ENCODE results near the gene ALCAM. TPM values are rescaled to one million over a fixed set of nuclear protein-coding genes. Genes with fewer than 3 reads are reported as not detected.
A peak's percentile ranks its signal among the peaks of the same experiment; 100 is the strongest.

Gene ALCAM
- polyA plus RNA-seq, 3 donors = 7.1 to 8.0 (median 7.9) TPM

DNA sequence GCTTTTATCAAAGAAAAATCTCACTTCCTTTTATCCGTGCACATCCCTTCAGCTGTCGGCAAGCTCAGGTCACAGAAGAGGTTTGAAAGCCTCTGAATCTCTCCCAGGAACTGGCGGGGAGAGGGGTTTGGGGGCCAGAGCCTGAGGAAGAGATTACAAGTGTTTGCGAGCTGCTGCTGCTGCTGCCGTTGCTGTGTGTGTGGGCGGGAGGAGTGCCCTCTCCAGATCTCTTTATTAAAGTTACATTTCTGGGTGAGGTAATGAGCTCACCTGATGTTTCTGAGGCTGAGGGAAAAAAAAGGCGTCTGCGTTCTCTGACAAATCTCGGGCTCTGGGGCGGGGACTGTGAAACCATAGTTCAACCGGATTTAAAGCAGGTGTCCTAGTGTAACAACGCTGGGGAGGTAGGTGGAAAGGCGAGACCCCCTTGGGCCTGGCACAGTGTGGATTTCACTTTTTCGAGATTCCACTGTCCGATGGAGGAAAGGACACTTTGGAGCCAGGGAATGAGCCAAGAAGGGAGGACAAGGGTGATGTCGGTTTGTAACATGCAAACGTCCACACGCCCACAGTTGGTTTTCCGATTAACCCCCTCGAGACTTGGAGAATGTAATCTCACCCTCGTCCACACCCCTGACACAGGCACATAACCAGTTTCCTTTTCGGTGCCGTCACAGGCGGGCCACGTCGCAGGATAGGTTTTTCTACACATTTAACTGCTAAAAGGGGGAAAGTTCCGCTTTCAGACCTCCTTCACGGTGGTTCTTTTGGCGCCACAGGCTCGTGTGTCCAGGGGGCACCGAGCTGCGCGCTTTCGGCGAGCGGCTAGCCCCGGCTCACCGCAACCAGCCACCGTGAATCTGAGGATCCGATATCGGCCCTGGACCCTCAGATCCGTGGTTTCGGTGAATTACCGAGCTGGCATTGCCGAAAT, 2.1 kb downstream of the ALCAM start:
- no peaks in the 10 kb centered on the region for H3K9me3 ChIP-seq (replicated peaks in 1 of 2; ENCODE audit: control insufficient read depth in 1 of 2, insufficient read depth in 1 of 2, low read length in 2 of 2)
- Mint-ChIP-seq H3K36me3 (no peaks in the 10 kb centered on the region), H3K4me1 (peaks cover 28% of the 10 kb centered on the region), H3K4me3 (peak overlapping the region; percentile 92 to 97), H3K9me3 (peaks cover 0 to 3% (median 0%) of the 10 kb centered on the region in 7 donors), H3K27me3 (ENCODE audit: low read depth in 3 of 3) (peaks cover 0 to 12% (median 11%) of the 10 kb centered on the region in 3 donors), H3K27ac (peak overlapping the region; percentile 98 to 100 (median 99))
- intact Hi-C loops (cut with micrococcal nuclease) = loop anchor here in 1 of 2 donors (5.0 to 10.0 kb wide), 2 partner anchors 37 to 54 kb away; no protein-coding TSS in a partner anchor
- under 1% methylated on average over 33 of the region's 45 CpGs for WGBS (ENCODE audit: insufficient coverage)
- H2AFZ ChIP-seq (ENCODE audit: insufficient read depth, low read depth, low read length, poor library complexity, severe bottlenecking) = peak overlapping the region; percentile 87
- peaks cover 28 to 32% of the 10 kb centered on the region in 2 donors for H3K4me1 ChIP-seq (ENCODE audit: control insufficient read depth in 1 of 2, insufficient read depth in 2 of 2, low read length in 2 of 2)
- TF ChIP-seq, protein P1, sequence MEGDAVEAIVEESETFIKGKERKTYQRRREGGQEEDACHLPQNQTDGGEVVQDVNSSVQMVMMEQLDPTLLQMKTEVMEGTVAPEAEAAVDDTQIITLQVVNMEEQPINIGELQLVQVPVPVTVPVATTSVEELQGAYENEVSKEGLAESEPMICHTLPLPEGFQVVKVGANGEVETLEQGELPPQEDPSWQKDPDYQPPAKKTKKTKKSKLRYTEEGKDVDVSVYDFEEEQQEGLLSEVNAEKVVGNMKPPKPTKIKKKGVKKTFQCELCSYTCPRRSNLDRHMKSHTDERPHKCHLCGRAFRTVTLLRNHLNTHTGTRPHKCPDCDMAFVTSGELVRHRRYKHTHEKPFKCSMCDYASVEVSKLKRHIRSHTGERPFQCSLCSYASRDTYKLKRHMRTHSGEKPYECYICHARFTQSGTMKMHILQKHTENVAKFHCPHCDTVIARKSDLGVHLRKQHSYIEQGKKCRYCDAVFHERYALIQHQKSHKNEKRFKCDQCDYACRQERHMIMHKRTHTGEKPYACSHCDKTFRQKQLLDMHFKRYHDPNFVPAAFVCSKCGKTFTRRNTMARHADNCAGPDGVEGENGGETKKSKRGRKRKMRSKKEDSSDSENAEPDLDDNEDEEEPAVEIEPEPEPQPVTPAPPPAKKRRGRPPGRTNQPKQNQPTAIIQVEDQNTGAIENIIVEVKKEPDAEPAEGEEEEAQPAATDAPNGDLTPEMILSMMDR (IDR thresholded peaks at IDR 0.05) = no peak
- no peaks in the 10 kb centered on the region for H4K20me1 ChIP-seq (ENCODE audit: insufficient read depth, low read length)
- peak overlapping the region; percentile 96 to 98 for H3K27ac ChIP-seq (ENCODE audit: low read depth in 1 of 2, low read length in 2 of 2)
- peak overlapping the region; percentile 84 for H3K9ac ChIP-seq (ENCODE audit: insufficient read depth, low read length, poor library complexity, severe bottlenecking)
- peak overlapping the region; percentile 84 for H3K4me2 ChIP-seq (replicated peaks; ENCODE audit: extremely low read depth, low read length, poor library complexity, severe bottlenecking)
- H3K4me3 ChIP-seq (replicated peaks in 1 of 3; ENCODE audit: low read depth in 2 of 3, low read length in 3 of 3) = peak overlapping the region; percentile 55 to 79 (median 73)
- no peaks in the 10 kb centered on the region for H3K27me3 ChIP-seq (ENCODE audit: control insufficient read depth in 2 of 2, insufficient read depth in 2 of 2, low read length in 2 of 2)
- peak in 2 of 3 donors; percentile 52 to 68 for DNase-seq
- H3K36me3 ChIP-seq (replicated peaks in 1 of 2; ENCODE audit: control insufficient read depth in 1 of 2, insufficient read depth in 2 of 2, low read length in 2 of 2) = no peaks in the 10 kb centered on the region
- peaks cover 49% of the 10 kb centered on the region for H3K79me2 ChIP-seq (ENCODE audit: insufficient read depth, low read length)

DNA sequence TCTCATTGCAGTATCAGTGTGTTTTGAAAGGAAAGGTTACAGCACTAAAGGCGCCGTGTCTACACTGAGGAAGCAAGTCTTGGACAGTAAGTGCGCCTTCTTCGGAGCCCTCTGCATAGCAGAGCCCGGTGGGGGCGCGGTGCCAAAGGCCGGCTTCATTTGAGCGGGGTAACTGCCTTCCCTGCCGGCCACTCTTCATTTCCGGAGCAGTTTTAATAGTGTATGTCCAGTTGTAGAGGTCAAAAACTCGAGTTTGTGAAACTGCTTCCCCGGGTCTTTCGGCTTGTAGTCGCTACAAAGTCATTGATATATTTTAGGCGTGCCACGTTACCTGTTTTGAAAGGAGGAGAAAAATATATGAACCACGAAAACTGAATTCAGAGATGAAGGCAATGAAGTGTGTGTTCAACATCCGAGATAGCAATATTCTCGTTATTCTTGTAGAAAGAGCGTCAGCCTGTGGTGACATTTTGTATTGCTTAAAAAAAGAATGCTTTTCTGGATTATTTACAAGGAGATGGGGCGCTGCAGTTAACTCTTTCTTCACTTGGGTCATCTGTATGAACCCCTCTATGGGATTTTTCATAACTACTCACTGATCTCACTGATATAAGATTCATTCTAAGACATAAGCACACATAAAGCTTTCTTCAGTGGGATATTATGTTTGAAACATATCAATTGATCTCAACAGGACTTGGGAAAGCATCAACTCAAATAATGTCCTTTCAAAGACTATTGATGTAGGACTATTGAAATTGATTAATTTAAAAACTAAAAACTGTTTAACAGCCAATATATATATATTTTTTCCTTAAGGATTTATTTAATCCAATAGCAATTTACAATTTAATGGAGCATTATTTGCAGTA, 3.0 kb downstream of the ALCAM start:
- Histone ChIP-seq H2AFZ (ENCODE audit: insufficient read depth, low read depth, low read length, poor library complexity, severe bottlenecking) (peak overlapping the region; percentile 87), H3K27ac (ENCODE audit: low read depth in 1 of 2, low read length in 2 of 2) (peak overlapping the region; percentile 96 to 98), H3K79me2 (ENCODE audit: insufficient read depth, low read length) (peaks cover 56% of the 10 kb centered on the region), H3K4me1 (ENCODE audit: control insufficient read depth in 1 of 2, insufficient read depth in 2 of 2, low read length in 2 of 2) (peaks cover 28 to 32% of the 10 kb centered on the region in 2 donors), H3K9ac (ENCODE audit: insufficient read depth, low read length, poor library complexity, severe bottlenecking) (peak overlapping the region; percentile 84), H3K4me2 (replicated peaks; ENCODE audit: extremely low read depth, low read length, poor library complexity, severe bottlenecking) (peak overlapping the region; percentile 84), H3K4me3 (replicated peaks in 1 of 3; ENCODE audit: low read depth in 2 of 3, low read length in 3 of 3) (peak overlapping the region; percentile 55 to 79 (median 73)), H4K20me1 (ENCODE audit: insufficient read depth, low read length) (no peaks in the 10 kb centered on the region), H3K36me3 (replicated peaks in 1 of 2; ENCODE audit: control insufficient read depth in 1 of 2, insufficient read depth in 2 of 2, low read length in 2 of 2) (no peaks in the 10 kb centered on the region), H3K27me3 (ENCODE audit: control insufficient read depth in 2 of 2, insufficient read depth in 2 of 2, low read length in 2 of 2) (no peaks in the 10 kb centered on the region), H3K9me3 (replicated peaks in 1 of 2; ENCODE audit: control insufficient read depth in 1 of 2, insufficient read depth in 1 of 2, low read length in 2 of 2) (no peaks in the 10 kb centered on the region)
- intact Hi-C loops (cut with micrococcal nuclease) = loop anchor here in 1 of 2 donors (5.0 to 10.0 kb wide), 2 partner anchors 37 to 55 kb away; no protein-coding TSS in a partner anchor
- peak in 2 of 3 donors; percentile 57 to 69 for DNase-seq
- Mint-ChIP-seq H3K36me3 (no peaks in the 10 kb centered on the region), H3K27me3 (ENCODE audit: low read depth in 3 of 3) (peaks cover 0 to 12% (median 11%) of the 10 kb centered on the region in 3 donors), H3K4me1 (peaks cover 28% of the 10 kb centered on the region), H3K9me3 (peaks cover 0 to 3% (median 0%) of the 10 kb centered on the region in 7 donors), H3K27ac (peak overlapping the region; percentile 98 to 100 (median 99)), H3K4me3 (peak overlapping the region; percentile 92 to 97)
- under 1% methylated on average over 19 of the region's 22 CpGs for WGBS (ENCODE audit: insufficient coverage)
- TF ChIP-seq, protein P1 (IDR thresholded peaks at IDR 0.05) = peak; percentile 83

Measured in CD14-positive monocyte (primary cell).